BE2C (cell line): ENCODE measurements around the gene CPA2.

Source experiments
- DNase-seq: peaks from one replicate; pipeline ENCODE4 v3.0.0-alpha.2; 2020
- H3K27me3 ChIP-seq: fragments of 250-450 bp; sonication (Bioruptor Pico); 2 replicates; pipeline ENCODE4 v1.5.1; 2020; ENCODE audit warnings: mild to moderate bottlenecking
- H3K36me3 ChIP-seq: fragments of 250-450 bp; sonication (Bioruptor Pico); 2 replicates; pipeline ENCODE4 v1.5.1; 2020; ENCODE audit warnings: mild to moderate bottlenecking
- H3K4me1 ChIP-seq: fragments of 250-450 bp; sonication (Bioruptor Pico); 2 replicates; pipeline ENCODE4 v1.5.1; 2020
- H3K4me3 ChIP-seq: 2 replicates; pipeline ENCODE4 v1.5.1; 2011; ENCODE audit warnings: low read depth, low read length
- H3K9me3 ChIP-seq: fragments of 250-450 bp; sonication (Bioruptor Pico); 2 replicates; pipeline ENCODE4 v1.5.1; 2020
- CTCF ChIP-seq: IDR thresholded peaks from 2 replicates; pipeline ENCODE4 v1.5.1; 2012; ENCODE audit warnings: mild to moderate bottlenecking, low read depth, low read length

CPA2 gene

GRCh38 chr7:130256704-130257103 lies 10.0 kb upstream of the CPA2 start:
- no peaks in the 10 kb centered on the region for H3K27me3 ChIP-seq
- no peaks in the 10 kb centered on the region for H3K4me1 ChIP-seq
- no peak for TF ChIP-seq CTCF
- H3K36me3 ChIP-seq, result no peaks in the 10 kb centered on the region
- no peaks in the 10 kb centered on the region for H3K9me3 ChIP-seq
- DNase-seq, result no peak
- H3K4me3 ChIP-seq, result no peak overlapping the region

- Histone ChIP-seq H3K27me3 (no peaks in the 10 kb centered on the region), H3K36me3 (no peaks in the 10 kb centered on the region), H3K4me1 (no peaks in the 10 kb centered on the region), H3K4me3 (no peak overlapping the region), H3K9me3 (no peaks in the 10 kb centered on the region)
- no peak for TF ChIP-seq CTCF
- DNase-seq, result no peak
These were observed 8.1 kb upstream of the CPA2 start for GRCh38 chr7:130258494-130259078.

GRCh38 chr7:130262448-130262847 lies 4.2 kb upstream of the CPA2 start:
- no peaks in the 10 kb centered on the region for H3K9me3 ChIP-seq
- no peak for TF ChIP-seq CTCF
- peaks cover 4% of the 10 kb centered on the region; the same call in 1 of the 2 replicates for H3K27me3 ChIP-seq
- no peak for DNase-seq
- no peaks in the 10 kb centered on the region for H3K36me3 ChIP-seq
- no peak overlapping the region for H3K4me3 ChIP-seq
- H3K4me1 ChIP-seq, result no peaks in the 10 kb centered on the region

GRCh38 chr7:130263130-130263529 lies 3.5 kb upstream of the CPA2 start:
- H3K27me3 ChIP-seq, result peaks cover 7% of the 10 kb centered on the region
- no peaks in the 10 kb centered on the region for H3K4me1 ChIP-seq
- H3K4me3 ChIP-seq, result no peak overlapping the region
- H3K9me3 ChIP-seq, result no peaks in the 10 kb centered on the region
- no peak for DNase-seq
- no peaks in the 10 kb centered on the region for H3K36me3 ChIP-seq
- no peak for TF ChIP-seq CTCF

- no peaks in the 10 kb centered on the region for H3K4me1 ChIP-seq
- no peaks in the 10 kb centered on the region for H3K9me3 ChIP-seq
- DNase-seq, result no peak
- no peak overlapping the region for H3K4me3 ChIP-seq
- no peak for TF ChIP-seq CTCF
- H3K36me3 ChIP-seq, result no peaks in the 10 kb centered on the region
- peaks cover 12% of the 10 kb centered on the region for H3K27me3 ChIP-seq
These were observed 278 bp downstream of the CPA2 start for GRCh38 chr7:130266961-130267321.

GRCh38 chr7:130268463-130269317 lies 2.0 kb downstream of the CPA2 start:
- no peak for DNase-seq
- no peaks in the 10 kb centered on the region for H3K9me3 ChIP-seq
- no peaks in the 10 kb centered on the region for H3K36me3 ChIP-seq
- peaks cover 12% of the 10 kb centered on the region for H3K27me3 ChIP-seq
- H3K4me1 ChIP-seq, result no peaks in the 10 kb centered on the region
- no peak for TF ChIP-seq CTCF
- no peak overlapping the region for H3K4me3 ChIP-seq
